Measurements from ENCODE around the gene TM4SF1. TPM values are rescaled to one million over a fixed set of nuclear protein-coding genes. Genes with fewer than 3 reads are reported as not detected.
A peak's percentile ranks its signal among the peaks of the same experiment; 100 is the strongest.
"Not testable (repeated sequence)": the region's sequence is repeated elsewhere in the genome, so short reads cannot be mapped to it uniquely, and the experiment has no call there.

TM4SF1 gene
- total RNA-seq, 6 experiments from 2014 or later: 7.9 to 63.0 (median 47.5) TPM

GRCh38 chr3:149340310-149340933 is 37.0 kb downstream of the TM4SF1 start:
- intact Hi-C loops (cut with DNase I): no loop called here

GRCh38 chr3:149339931-149340309 is 37.5 kb downstream of the TM4SF1 start:
- peak; percentile 83 to 91 (median 87) for ATAC-seq
- H3K4me3 ChIP-seq: no peak overlapping the region
- DNase-seq: peak; percentile 59 to 81 (median 64)

More at GRCh38 chr3:149340310-149340933, 37.0 kb downstream of the TM4SF1 start:
- TF ChIP-seq CTCF (IDR thresholded peaks at IDR 0.05): no peak
- no peak for TF ChIP-seq POLR2A (IDR thresholded peaks at IDR 0.05)
- DNase-seq: no peak
- peak overlapping the region; percentile 66 to 77 (median 66) for H3K27ac ChIP-seq
- H3K36me3 ChIP-seq: no peaks in the 10 kb centered on the region
- H3K4me1 ChIP-seq: peaks cover 0 to 13% (median 6%) of the 10 kb centered on the region in 4 donors
- no peak overlapping the region for H3K4me3 ChIP-seq
- WGBS (ENCODE audit: insufficient coverage, low coverage, low lambda C conversion rate, missing lambda C conversion rate): 0% methylated on average over 1 of the region's 1 CpG
- ATAC-seq: peak; percentile 72 to 81 (median 77)
- no peaks in the 10 kb centered on the region for H3K9me3 ChIP-seq
- H3K27me3 ChIP-seq: no peaks in the 10 kb centered on the region

GRCh38 chr3:149337486-149337885 is 40.0 kb downstream of the TM4SF1 start:
- H3K4me3 ChIP-seq; ATAC-seq; intact Hi-C loops (cut with DNase I); H3K27ac ChIP-seq; H3K36me3 ChIP-seq; H3K27me3 ChIP-seq; DNase-seq; H3K9me3 ChIP-seq: not testable (repeated sequence)
- H3K4me1 ChIP-seq: peaks cover 0 to 13% (median 6%) of the 10 kb centered on the region in 4 donors
- no CpG with 5 or more reads among the region's 1 CpG for WGBS (ENCODE audit: insufficient coverage, low coverage, low lambda C conversion rate, missing lambda C conversion rate)

More at GRCh38 chr3:149339931-149340309, 37.5 kb downstream of the TM4SF1 start:
- Histone ChIP-seq H3K4me1 (peaks cover 0 to 13% (median 6%) of the 10 kb centered on the region in 4 donors), H3K27me3 (no peaks in the 10 kb centered on the region), H3K9me3 (no peaks in the 10 kb centered on the region), H3K36me3 (no peaks in the 10 kb centered on the region), H3K27ac (peak overlapping the region; percentile 66 to 77 (median 66))
- WGBS (ENCODE audit: insufficient coverage, low coverage, low lambda C conversion rate, missing lambda C conversion rate): 19% methylated on average over 5 of the region's 5 CpGs
- no peak for TF ChIP-seq POLR2A (IDR thresholded peaks at IDR 0.05)
- no peak for TF ChIP-seq CTCF (IDR thresholded peaks at IDR 0.05)
- intact Hi-C loops (cut with DNase I): no loop called here

- no peak overlapping the region for H3K4me3 ChIP-seq
- H3K27me3 ChIP-seq: no peaks in the 10 kb centered on the region
- DNase-seq: no peak
- H3K36me3 ChIP-seq: no peaks in the 10 kb centered on the region
- H3K27ac ChIP-seq: no peak overlapping the region
- peaks cover 0 to 13% (median 6%) of the 10 kb centered on the region in 4 donors for H3K4me1 ChIP-seq
- intact Hi-C loops (cut with DNase I): no loop called here
- H3K9me3 ChIP-seq: no peaks in the 10 kb centered on the region
- ATAC-seq: no peak
- no peak for TF ChIP-seq CTCF (IDR thresholded peaks at IDR 0.05)
- TF ChIP-seq POLR2A (IDR thresholded peaks at IDR 0.05): no peak
Observed at GRCh38 chr3:149336925-149337324, 40.5 kb downstream of the TM4SF1 start.

GRCh38 chr3:149333176-149333859 is 44.1 kb downstream of the TM4SF1 start, which contains the start of gene TM4SF18:
TSS of gene TM4SF18 (minus strand) at chr3:149333636. CDS start at chr3:149333382, 254 bp downstream.
- Histone ChIP-seq H3K9me3 (no peaks in the 10 kb centered on the region), H3K4me3 (peak within 1 kb of the TSS in 2 of 3 donors; percentile 1 to 4), H3K27me3 (no peaks in the 10 kb centered on the region), H3K27ac (peak within 1 kb of the TSS; percentile 22 to 38 (median 30)), H3K36me3 (no peaks in the 10 kb centered on the region), H3K4me1 (no peaks in the 10 kb centered on the region)
- intact Hi-C loops (cut with DNase I): no loop called here
- TF ChIP-seq CTCF (IDR thresholded peaks at IDR 0.05): no peak
- TF ChIP-seq POLR2A (IDR thresholded peaks at IDR 0.05): no peak
- ATAC-seq (no peak), DNase-seq (no peak)
- WGBS (ENCODE audit: insufficient coverage, low coverage, low lambda C conversion rate, missing lambda C conversion rate): 55% methylated on average over 11 of the region's 11 CpGs
